Astrocyte (in vitro differentiated cells and primary cell): ENCODE results near the gene NACC1. TPM values are rescaled to one million over a fixed set of nuclear protein-coding genes. Genes with fewer than 3 reads are reported as not detected.

Experiments used
- DNase-seq: peaks from one replicate; pipeline ENCODE4 v3.0.0-alpha.2; 2010; ENCODE audit warnings: low read depth
- FAIRE-seq: peaks from 2 replicates; lab custom pipeline; 2011; peaks lifted over from hg19 to GRCh38; lab: Jason Lieb, UNC
- H2AFZ ChIP-seq: 2 replicates; pipeline ENCODE4 v1.6.0; 2012; ENCODE audit warnings: low read depth, low read length, inconsistent platforms
- H3K27ac ChIP-seq: 2 replicates; pipeline ENCODE4 v1.5.1; 2011; ENCODE audit warnings: low read depth, low read length, inconsistent platforms
- H3K27me3 ChIP-seq: 2 replicates; pipeline ENCODE4 v1.6.0; 2011; ENCODE audit warnings: low read length, inconsistent platforms; ENCODE audit not compliant: insufficient read depth
- H3K36me3 ChIP-seq: 2 replicates; pipeline ENCODE4 v1.5.1; 2011; ENCODE audit warnings: low read length, inconsistent platforms; ENCODE audit not compliant: insufficient read depth
- H3K4me1 ChIP-seq: 2 replicates; pipeline ENCODE4 v1.5.1; 2011; ENCODE audit warnings: low read length, inconsistent platforms; ENCODE audit not compliant: insufficient read depth
- H3K4me2 ChIP-seq: 2 replicates; pipeline ENCODE4 v1.6.0; 2012; ENCODE audit warnings: low read length, inconsistent platforms
- H3K4me3 ChIP-seq: 2 replicates; pipeline ENCODE4 v1.5.1; 2011; ENCODE audit warnings: low read depth, mild to moderate bottlenecking, low read length, inconsistent platforms; ENCODE audit not compliant: insufficient read depth
- H3K79me2 ChIP-seq: 2 replicates; pipeline ENCODE4 v1.6.0; 2012; ENCODE audit warnings: mild to moderate bottlenecking, low read length, inconsistent platforms; ENCODE audit not compliant: insufficient read depth
- H3K9ac ChIP-seq: 2 replicates; pipeline ENCODE4 v1.6.0; 2012; ENCODE audit warnings: mild to moderate bottlenecking, low read length, inconsistent platforms
- H3K9me3 ChIP-seq: 2 replicates; pipeline ENCODE4 v1.5.1; 2012; ENCODE audit warnings: low read depth, mild to moderate bottlenecking, low read length, inconsistent platforms; ENCODE audit not compliant: insufficient read depth
- H4K20me1 ChIP-seq: 2 replicates; pipeline ENCODE4 v1.6.0; 2012; ENCODE audit warnings: low read length, inconsistent platforms; ENCODE audit not compliant: insufficient read depth
- H3K27ac Mint-ChIP-seq: one replicate; pipeline ENCODE4 v1.8.0; 2021; ENCODE audit warnings: mild to moderate bottlenecking, mixed read lengths; ENCODE audit not compliant: unreplicated experiment
- H3K27me3 Mint-ChIP-seq: one replicate; pipeline ENCODE4 v1.8.0; 2021; ENCODE audit warnings: low read depth, mixed read lengths; ENCODE audit not compliant: unreplicated experiment
- H3K36me3 Mint-ChIP-seq: one replicate; pipeline ENCODE4 v1.8.0; 2021; ENCODE audit warnings: low read depth, mixed read lengths; ENCODE audit not compliant: unreplicated experiment
- H3K4me1 Mint-ChIP-seq: one replicate; pipeline ENCODE4 v1.8.0; 2021; ENCODE audit warnings: low read depth, mixed read lengths; ENCODE audit not compliant: unreplicated experiment
- H3K4me3 Mint-ChIP-seq: one replicate; pipeline ENCODE4 v1.8.0; 2021; ENCODE audit warnings: mild to moderate bottlenecking, moderate library complexity, mixed read lengths; ENCODE audit not compliant: unreplicated experiment
- H3K9me3 Mint-ChIP-seq: one replicate; pipeline ENCODE4 v1.8.0; 2021; ENCODE audit warnings: mild to moderate bottlenecking, mixed read lengths; ENCODE audit not compliant: unreplicated experiment
- CTCF ChIP-seq: IDR thresholded peaks from 2 replicates; pipeline ENCODE4 v1.5.1; 2011; ENCODE audit warnings: low read depth, mild to moderate bottlenecking, inconsistent platforms, low read length, moderate library complexity; ENCODE audit not compliant: insufficient read depth
- EZH2 ChIP-seq: IDR thresholded peaks from 2 replicates; pipeline ENCODE4 v1.6.1; 2012; ENCODE audit warnings: mild to moderate bottlenecking, low read length, inconsistent platforms; ENCODE audit not compliant: insufficient read depth
- total RNA-seq: library from RNA; stranded (reverse); gene quantifications from 2 replicates; pipeline ENCODE4 v1.2.1, GENCODE V29; 2021

Gene NACC1
- total RNA-seq, 1 donor from 2014 or later, result 104 TPM

GRCh38 chr19:13094106-13094504 lies 24.0 kb upstream of the NACC1 start:
- Histone ChIP-seq H2AFZ (no peak overlapping the region), H3K27me3 (no peaks in the 10 kb centered on the region), H4K20me1 (no peaks in the 10 kb centered on the region), H3K79me2 (no peaks in the 10 kb centered on the region), H3K9me3 (no peaks in the 10 kb centered on the region), H3K4me2 (no peak overlapping the region), H3K27ac (no peak overlapping the region), H3K4me3 (no peak overlapping the region), H3K9ac (peak overlapping the region; percentile 21), H3K4me1 (peaks cover 47% of the 10 kb centered on the region), H3K36me3 (no peaks in the 10 kb centered on the region)
- H3K27me3 Mint-ChIP-seq, result peaks cover 28% of the 10 kb centered on the region
- peaks cover 1% of the 10 kb centered on the region for H3K9me3 Mint-ChIP-seq
- FAIRE-seq (no peak), DNase-seq (no peak)
- H3K36me3 Mint-ChIP-seq, result peaks cover 1% of the 10 kb centered on the region
- no peak overlapping the region for H3K4me3 Mint-ChIP-seq
- TF ChIP-seq CTCF (no peak), EZH2 (no peak)
- peaks cover 21% of the 10 kb centered on the region for H3K4me1 Mint-ChIP-seq
- no peak overlapping the region for H3K27ac Mint-ChIP-seq

GRCh38 chr19:13094771-13095392 lies 23.2 kb upstream of the NACC1 start:
- Histone ChIP-seq H2AFZ (no peak overlapping the region), H3K79me2 (no peaks in the 10 kb centered on the region), H3K4me3 (no peak overlapping the region), H3K9ac (no peak overlapping the region), H3K27ac (no peak overlapping the region), H3K4me2 (no peak overlapping the region), H3K27me3 (no peaks in the 10 kb centered on the region), H3K4me1 (peaks cover 45% of the 10 kb centered on the region), H3K36me3 (no peaks in the 10 kb centered on the region), H3K9me3 (no peaks in the 10 kb centered on the region), H4K20me1 (no peaks in the 10 kb centered on the region)
- Mint-ChIP-seq H3K9me3 (peaks cover 3% of the 10 kb centered on the region), H3K36me3 (peaks cover 2% of the 10 kb centered on the region), H3K27me3 (peaks cover 30% of the 10 kb centered on the region), H3K4me3 (peak overlapping the region; percentile 57), H3K4me1 (peaks cover 19% of the 10 kb centered on the region), H3K27ac (peak overlapping the region; percentile 77)
- FAIRE-seq (no peak), DNase-seq (no peak)
- TF ChIP-seq EZH2 (no peak), CTCF (no peak)

GRCh38 chr19:13095393-13095784 lies 22.7 kb upstream of the NACC1 start:
- Histone ChIP-seq H3K9me3 (no peaks in the 10 kb centered on the region), H3K36me3 (no peaks in the 10 kb centered on the region), H3K27ac (no peak overlapping the region), H3K4me3 (no peak overlapping the region), H3K9ac (no peak overlapping the region), H3K79me2 (no peaks in the 10 kb centered on the region), H2AFZ (no peak overlapping the region), H3K27me3 (no peaks in the 10 kb centered on the region), H3K4me2 (no peak overlapping the region), H3K4me1 (peaks cover 40% of the 10 kb centered on the region), H4K20me1 (peaks cover 5% of the 10 kb centered on the region)
- H3K27me3 Mint-ChIP-seq, result peaks cover 32% of the 10 kb centered on the region
- DNase-seq, result no peak
- no peak for FAIRE-seq
- TF ChIP-seq EZH2, result no peak
- no peak for TF ChIP-seq CTCF
- peaks cover 6% of the 10 kb centered on the region for H3K36me3 Mint-ChIP-seq
- H3K4me3 Mint-ChIP-seq, result no peak overlapping the region
- peaks cover 8% of the 10 kb centered on the region for H3K9me3 Mint-ChIP-seq
- peaks cover 19% of the 10 kb centered on the region for H3K4me1 Mint-ChIP-seq
- H3K27ac Mint-ChIP-seq, result no peak overlapping the region
